IMR-90 (cell line): ENCODE results near the gene HPS4. TPM values are rescaled to one million over a fixed set of nuclear protein-coding genes. Genes with fewer than 3 reads are reported as not detected.

Experiments
- ATAC-seq: fragments of 200-7000 bp; cut with Tn5 transposase; 2 replicates; pipeline ENCODE4 v1.9.1; 2020; ENCODE audit warnings: low read depth, mild to moderate bottlenecking, moderate library complexity
- BruUV-seq: library from RNA; stranded (reverse); fragments of 400-500 nt; replicated peaks from 2 replicates; lab custom pipeline; 2021; lab: Mats Ljungman, UMichigan
- CTCF ChIA-PET: fragments of 300-600 bp; formaldehyde crosslinking; extraction: SDS; loops from one replicate; lab custom pipeline; 2021; ENCODE audit warnings: antibody characterized with exemption; lab: Yijun Ruan, JAX
- POLR2A ChIA-PET: fragments of 300-600 bp; sonication (Branson Sonifier 250); formaldehyde crosslinking; loops from one replicate; lab custom pipeline; 2022; ENCODE audit warnings: antibody characterized with exemption; ENCODE audit not compliant: unreplicated experiment; lab: Charles Lee
- DNase-seq: peaks from one replicate; pipeline ENCODE4 v3.0.0; 2013
- H2AFZ ChIP-seq: replicated peaks from 2 replicates; pipeline ENCODE3; 2013; ENCODE audit warnings: low read length, mild to moderate bottlenecking; ENCODE audit not compliant: poor library complexity
- H2AK5ac ChIP-seq: 2 replicates; pipeline ENCODE4 v1.6.1; 2013; ENCODE audit warnings: low read depth, low read length, inconsistent platforms
- H2AK9ac ChIP-seq: replicated peaks from 2 replicates; pipeline ENCODE3; 2013; ENCODE audit warnings: mild to moderate bottlenecking, low read depth, low read length, moderate library complexity; ENCODE audit not compliant: poor library complexity
- H2BK120ac ChIP-seq: 2 replicates; pipeline ENCODE4 v1.6.1; 2013; ENCODE audit warnings: low read depth, low read length, inconsistent platforms
- H2BK15ac ChIP-seq: 3 replicates; pipeline ENCODE4 v1.6.1; 2013; ENCODE audit warnings: low read depth, low read length, inconsistent platforms
- H2BK20ac ChIP-seq: 2 replicates; pipeline ENCODE4 v1.6.1; 2013; ENCODE audit warnings: low read depth, mild to moderate bottlenecking, inconsistent platforms, low read length, moderate library complexity
- H2BK5ac ChIP-seq: 2 replicates; pipeline ENCODE4 v1.6.1; 2013; ENCODE audit warnings: mild to moderate bottlenecking, low read depth, low read length, inconsistent platforms; ENCODE audit not compliant: poor library complexity, severe bottlenecking
- H3K14ac ChIP-seq: replicated peaks from 2 replicates; pipeline ENCODE4 v1.6.1; 2013; ENCODE audit warnings: low read depth, low read length, inconsistent platforms
- H3K18ac ChIP-seq: 2 replicates; pipeline ENCODE4 v1.6.1; 2013; ENCODE audit warnings: low read depth, low read length, control low read depth
- H3K23ac ChIP-seq: 2 replicates; pipeline ENCODE4 v1.6.1; 2013; ENCODE audit warnings: low read depth, low read length, inconsistent platforms
- H3K27ac ChIP-seq: 2 replicates; pipeline ENCODE4 v1.5.1; 2013; ENCODE audit warnings: mild to moderate bottlenecking, control low read depth, low read length; ENCODE audit not compliant: insufficient read depth
- H3K27me3 ChIP-seq: 2 replicates; pipeline ENCODE4 v1.6.1; 2013; ENCODE audit warnings: low read length; ENCODE audit not compliant: control insufficient read depth, insufficient read depth
- H3K36me3 ChIP-seq: 2 replicates; pipeline ENCODE4 v1.6.1; 2013; ENCODE audit warnings: low read length, mixed read lengths; ENCODE audit not compliant: control insufficient read depth, insufficient read depth
- H3K4ac ChIP-seq: 2 replicates; pipeline ENCODE4 v1.6.1; 2013; ENCODE audit warnings: low read depth, low read length, inconsistent platforms
- H3K4me1 ChIP-seq: 2 replicates; pipeline ENCODE4 v1.6.1; 2013; ENCODE audit warnings: low read length, mixed read lengths; ENCODE audit not compliant: control insufficient read depth, insufficient read depth
- H3K4me2 ChIP-seq: 2 replicates; pipeline ENCODE4 v1.6.1; 2013; ENCODE audit warnings: low read depth, mild to moderate bottlenecking, control low read depth, low read length, moderate library complexity
- H3K4me3 ChIP-seq: 2 replicates; pipeline ENCODE4 v1.5.1; 2013; ENCODE audit warnings: low read depth, mild to moderate bottlenecking, control low read depth, low read length, moderate library complexity; ENCODE audit not compliant: insufficient read depth
- H3K56ac ChIP-seq: 2 replicates; pipeline ENCODE4 v1.6.1; 2013; ENCODE audit warnings: low read length, inconsistent platforms; ENCODE audit not compliant: insufficient read depth; ENCODE audit errors: extremely low read depth
- H3K79me1 ChIP-seq, 2 experiments: 2 replicates each; pipeline ENCODE4 v1.6.1; 2013; ENCODE audit warnings: low read length in 2 of 2, inconsistent platforms in 1 of 2, low read depth in 1 of 2
- H3K9ac ChIP-seq: 2 replicates; pipeline ENCODE4 v1.6.1; 2013; ENCODE audit warnings: low read depth, low read length, control low read depth
- H3K9me1 ChIP-seq: 2 replicates; pipeline ENCODE4 v1.6.1; 2013; ENCODE audit warnings: low read length, inconsistent platforms; ENCODE audit not compliant: insufficient read depth
- H3K9me3 ChIP-seq: 2 replicates; pipeline ENCODE4 v1.6.1; 2013; ENCODE audit warnings: low read length; ENCODE audit not compliant: control insufficient read depth, insufficient read depth
- H4K20me1 ChIP-seq: 2 replicates; pipeline ENCODE4 v1.6.1; 2013; ENCODE audit warnings: low read length, inconsistent platforms; ENCODE audit not compliant: insufficient read depth
- H4K5ac ChIP-seq: 2 replicates; pipeline ENCODE4 v1.6.1; 2013; ENCODE audit warnings: mild to moderate bottlenecking, low read depth, low read length, control low read depth
- H4K8ac ChIP-seq, 2 experiments: 2 replicates each; pipeline ENCODE4 v1.6.1; 2013; ENCODE audit warnings: low read depth in 2 of 2, low read length in 2 of 2, control low read depth in 1 of 2, inconsistent platforms in 1 of 2
- H4K91ac ChIP-seq: 2 replicates; pipeline ENCODE4 v1.6.1; 2013; ENCODE audit warnings: low read depth, low read length, inconsistent platforms; ENCODE audit not compliant: insufficient read depth
- CEBPB ChIP-seq: IDR thresholded peaks from 2 replicates; pipeline ENCODE4 v1.6.1; 2012; ENCODE audit warnings: low read depth, low read length, improper control_type of control experiment
- CHD1 ChIP-seq: IDR thresholded peaks from 2 replicates; pipeline ENCODE4 v1.6.1; 2012; ENCODE audit warnings: low read depth, low read length, improper control_type of control experiment
- FOS ChIP-seq: fragments of 150-350 bp; IDR thresholded peaks from 2 replicates; pipeline ENCODE4 v1.6.1; 2016; ENCODE audit warnings: low read depth, low read length
- MAFK ChIP-seq: IDR thresholded peaks from 2 replicates; pipeline ENCODE4 v1.6.1; 2012; ENCODE audit warnings: low read depth, low read length, improper control_type of control experiment
- NFE2L2 ChIP-seq: fragments of 150-350 bp; IDR thresholded peaks from 2 replicates; pipeline ENCODE4 v1.6.1; 2016; ENCODE audit warnings: low read depth, mild to moderate bottlenecking, low read length
- RCOR1 ChIP-seq: IDR thresholded peaks from 2 replicates; pipeline ENCODE4 v1.6.1; 2012; ENCODE audit warnings: mild to moderate bottlenecking, low read length, improper control_type of control experiment; ENCODE audit not compliant: insufficient replicate concordance
- WGBS, 2 experiments: methylation state at CpG; one replicate each; pipeline versions ENCODE4 v1.1.5 to v1.1.7; 2013; ENCODE audit warnings: missing lambda C conversion rate in 2 of 2; ENCODE audit not compliant: insufficient read length in 1 of 2; ENCODE audit errors: extremely low coverage in 2 of 2; 5-methylcytosine and 5-hydroxymethylcytosine counted together
- dilution Hi-C: fragments of 300-500 bp; cut with HindIII; formaldehyde crosslinking; loops from one replicate; pipeline ENCODE4 v1.14.3; 2018; ENCODE audit warnings: low sequenced_read_pairs; ENCODE audit not compliant: unreplicated experiment
- in situ Hi-C: fragments of 300-500 bp; cut with MboI; formaldehyde crosslinking; loops from 3 replicates; pipeline ENCODE4 v1.14.3; 2019; ENCODE audit warnings: low sequenced_read_pairs, inconsistent platforms, mixed read lengths
- intact Hi-C: fragments of 100-400 bp; cut with micrococcal nuclease; formaldehyde crosslinking; loops from 2 replicates; pipeline ENCODE4 v1.10.0; 2022
- polyA plus RNA-seq, 3 experiments: library from polyadenylated mRNA; depleted of rRNA; stranded (reverse); fragments of >200 nt; gene quantifications; 2 replicates each; pipeline ENCODE4 v1.2.3, GENCODE V29; 2012; ENCODE audit warnings: low replicate concordance in 1 of 3
- total RNA-seq: library from RNA; depleted of rRNA; stranded (reverse); fragments of >200 nt; gene quantifications from 2 replicates; pipeline ENCODE4 v1.2.3, GENCODE V29; 2012

HPS4 gene
- total and polyA plus RNA-seq, 2 of the 4 experiments (the other 2 are of a cell fraction), result 15.8 to 19.0 TPM

GRCh38 chr22:26496456-26496855 lies 12.9 kb upstream of the HPS4 start:
- no peak overlapping the region for H2AFZ ChIP-seq
- no peak overlapping the region for H2AK5ac ChIP-seq
- in situ Hi-C loops, result no loop called here
- H3K9ac ChIP-seq, result no peak overlapping the region
- H4K91ac ChIP-seq, result no peak overlapping the region
- H4K20me1 ChIP-seq, result no peaks in the 10 kb centered on the region
- BruUV-seq, result no TSS peak
- dilution Hi-C loops, result no loop called here
- CTCF ChIA-PET, result no interaction called here
- H2BK5ac ChIP-seq, result no peak overlapping the region
- H3K4me3 ChIP-seq, result no peak overlapping the region
- intact Hi-C loops, result no loop called here
- H3K4me1 ChIP-seq, result no peaks in the 10 kb centered on the region
- POLR2A ChIA-PET, result no interaction called here
- H3K27ac ChIP-seq, result no peak overlapping the region
- no peak overlapping the region for H3K18ac ChIP-seq
- H3K36me3 ChIP-seq, result peaks cover 58% of the 10 kb centered on the region
- no peak overlapping the region for H2BK20ac ChIP-seq
- no peaks in the 10 kb centered on the region for H3K27me3 ChIP-seq
- H2BK120ac ChIP-seq, result no peak overlapping the region
- H3K9me1 ChIP-seq, result no peaks in the 10 kb centered on the region
- no peak overlapping the region for H3K4me2 ChIP-seq
- peaks cover 8 to 38% of the 10 kb centered on the region in 2 experiments; a peak in 3 of 4 replicates for H3K79me1 ChIP-seq
- DNase-seq, result no peak
- H3K14ac ChIP-seq, result no peak overlapping the region
- TF ChIP-seq CHD1 (no peak), NFE2L2 (no peak), RCOR1 (no peak), CEBPB (no peak), FOS (no peak), MAFK (no peak)
- H3K9me3 ChIP-seq, result no peaks in the 10 kb centered on the region
- no peak overlapping the region for H3K4ac ChIP-seq
- ATAC-seq, result no peak
- no peak overlapping the region for H4K5ac ChIP-seq
- no CpG with 5 or more reads among the region's 4 CpGs for WGBS, 2 experiments
- no peak overlapping the region for H2BK15ac ChIP-seq
- no peak overlapping the region for H3K23ac ChIP-seq
- H4K8ac ChIP-seq, result no peak overlapping the region
- H2AK9ac ChIP-seq, result no peak overlapping the region
- no peak overlapping the region for H3K56ac ChIP-seq
